OCI-LY1 (cell line): ENCODE results near the gene CHST15.

Source experiments
- EZH2 ChIP-seq: fragments of 200-600 bp; sonication (generic), shearing (Covaris generic); IDR thresholded peaks from 2 replicates; pipeline ENCODE4 v1.8.0; 2017; ENCODE audit warnings: borderline replicate concordance, mixed run types, mild to moderate bottlenecking, antibody characterized with exemption, low read length, moderate library complexity, mixed read lengths
- TF ChIP-seq, protein P1 (sequence below): fragments of 200-600 bp; sonication (generic), shearing (Covaris generic); IDR thresholded peaks from 2 replicates; pipeline ENCODE4 v1.5.1; 2017; ENCODE audit warnings: mild to moderate bottlenecking, antibody characterized with exemption, low read length, moderate library complexity, mixed read lengths

DNA sequence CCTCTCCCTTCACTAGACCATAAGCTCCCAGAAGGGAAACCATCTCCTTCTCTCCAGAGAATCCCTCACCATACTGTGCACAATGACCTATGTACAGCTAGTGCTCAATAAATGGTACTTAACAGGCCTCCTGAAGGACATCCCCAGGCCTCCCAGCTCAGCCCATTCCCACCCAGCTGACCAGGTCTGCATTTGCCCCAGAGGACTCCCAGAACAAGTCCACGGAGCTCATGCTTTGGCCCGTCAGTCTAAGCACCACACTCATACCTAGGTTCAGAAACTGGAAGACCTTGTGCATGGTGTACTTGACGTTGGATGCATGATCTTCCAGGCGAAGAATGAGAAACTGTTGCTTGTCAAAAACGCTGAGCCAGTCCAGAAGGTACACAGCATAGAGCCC is 81.3 kb downstream of the CHST15 start:
- TF ChIP-seq, protein P1, sequence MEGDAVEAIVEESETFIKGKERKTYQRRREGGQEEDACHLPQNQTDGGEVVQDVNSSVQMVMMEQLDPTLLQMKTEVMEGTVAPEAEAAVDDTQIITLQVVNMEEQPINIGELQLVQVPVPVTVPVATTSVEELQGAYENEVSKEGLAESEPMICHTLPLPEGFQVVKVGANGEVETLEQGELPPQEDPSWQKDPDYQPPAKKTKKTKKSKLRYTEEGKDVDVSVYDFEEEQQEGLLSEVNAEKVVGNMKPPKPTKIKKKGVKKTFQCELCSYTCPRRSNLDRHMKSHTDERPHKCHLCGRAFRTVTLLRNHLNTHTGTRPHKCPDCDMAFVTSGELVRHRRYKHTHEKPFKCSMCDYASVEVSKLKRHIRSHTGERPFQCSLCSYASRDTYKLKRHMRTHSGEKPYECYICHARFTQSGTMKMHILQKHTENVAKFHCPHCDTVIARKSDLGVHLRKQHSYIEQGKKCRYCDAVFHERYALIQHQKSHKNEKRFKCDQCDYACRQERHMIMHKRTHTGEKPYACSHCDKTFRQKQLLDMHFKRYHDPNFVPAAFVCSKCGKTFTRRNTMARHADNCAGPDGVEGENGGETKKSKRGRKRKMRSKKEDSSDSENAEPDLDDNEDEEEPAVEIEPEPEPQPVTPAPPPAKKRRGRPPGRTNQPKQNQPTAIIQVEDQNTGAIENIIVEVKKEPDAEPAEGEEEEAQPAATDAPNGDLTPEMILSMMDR, result no peak
- TF ChIP-seq EZH2, result no peak
